ENCODE measurements around the gene SLC35G2.

The SLC35G2 gene

DNA sequence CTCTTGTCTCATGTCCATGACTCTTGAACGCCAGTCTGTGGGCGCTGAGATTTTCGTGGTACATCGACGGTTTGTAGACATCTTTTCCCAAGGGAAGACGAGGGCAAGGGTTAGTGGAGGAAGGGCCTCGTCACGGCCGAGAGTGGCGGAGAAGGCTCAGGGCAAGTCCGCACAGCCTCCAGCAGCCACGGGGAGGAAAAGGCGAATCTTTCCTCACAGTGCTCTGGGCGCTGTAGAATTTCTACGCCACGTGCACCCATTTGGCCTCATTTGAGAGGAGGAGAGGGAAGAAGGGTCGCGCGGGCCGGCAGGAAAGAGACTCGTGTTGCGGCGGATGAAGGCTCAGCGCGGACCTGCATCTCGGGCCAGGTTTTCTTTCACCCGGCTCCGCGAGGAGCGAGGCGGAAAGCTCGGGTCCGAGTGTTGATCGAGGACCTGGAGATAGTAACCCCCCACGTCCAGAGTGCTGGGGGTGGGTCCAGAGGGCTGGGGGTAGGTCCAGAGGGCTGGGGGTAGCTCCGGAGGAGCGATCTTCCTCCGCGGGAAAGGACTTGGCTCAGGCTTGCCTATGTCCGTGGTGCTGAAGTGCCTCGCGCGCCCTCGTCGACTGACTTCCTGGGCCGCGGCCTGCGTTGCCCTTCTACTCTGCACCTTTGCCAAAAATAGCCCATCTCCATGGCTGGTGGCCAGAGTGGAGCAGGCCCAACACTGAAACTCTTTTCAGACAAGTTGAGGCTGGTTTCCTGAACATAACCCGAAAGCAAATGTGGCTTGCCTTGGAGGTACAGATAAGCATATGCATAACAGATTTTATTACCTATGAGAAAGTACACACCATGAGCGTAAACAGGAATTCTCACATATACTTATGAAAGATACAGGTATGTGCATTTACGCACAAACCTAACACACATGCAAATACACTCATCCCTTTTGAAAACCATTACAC is 1.1 kb downstream of the SLC35G2 start:
- in situ Hi-C loops (cut with MboI; ENCODE audit: low pct_unique_long_range_greater_than_20kb, low sequenced_read_pairs, unreplicated experiment) = no loop called here
- TF ChIP-seq, protein P1, sequence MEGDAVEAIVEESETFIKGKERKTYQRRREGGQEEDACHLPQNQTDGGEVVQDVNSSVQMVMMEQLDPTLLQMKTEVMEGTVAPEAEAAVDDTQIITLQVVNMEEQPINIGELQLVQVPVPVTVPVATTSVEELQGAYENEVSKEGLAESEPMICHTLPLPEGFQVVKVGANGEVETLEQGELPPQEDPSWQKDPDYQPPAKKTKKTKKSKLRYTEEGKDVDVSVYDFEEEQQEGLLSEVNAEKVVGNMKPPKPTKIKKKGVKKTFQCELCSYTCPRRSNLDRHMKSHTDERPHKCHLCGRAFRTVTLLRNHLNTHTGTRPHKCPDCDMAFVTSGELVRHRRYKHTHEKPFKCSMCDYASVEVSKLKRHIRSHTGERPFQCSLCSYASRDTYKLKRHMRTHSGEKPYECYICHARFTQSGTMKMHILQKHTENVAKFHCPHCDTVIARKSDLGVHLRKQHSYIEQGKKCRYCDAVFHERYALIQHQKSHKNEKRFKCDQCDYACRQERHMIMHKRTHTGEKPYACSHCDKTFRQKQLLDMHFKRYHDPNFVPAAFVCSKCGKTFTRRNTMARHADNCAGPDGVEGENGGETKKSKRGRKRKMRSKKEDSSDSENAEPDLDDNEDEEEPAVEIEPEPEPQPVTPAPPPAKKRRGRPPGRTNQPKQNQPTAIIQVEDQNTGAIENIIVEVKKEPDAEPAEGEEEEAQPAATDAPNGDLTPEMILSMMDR (IDR thresholded peaks at IDR 0.05; ENCODE audit: extremely low read depth, insufficient read depth, missing control alignments) = no peak
- peak; percentile 51 for DNase-seq (ENCODE audit: low spot score)

DNA sequence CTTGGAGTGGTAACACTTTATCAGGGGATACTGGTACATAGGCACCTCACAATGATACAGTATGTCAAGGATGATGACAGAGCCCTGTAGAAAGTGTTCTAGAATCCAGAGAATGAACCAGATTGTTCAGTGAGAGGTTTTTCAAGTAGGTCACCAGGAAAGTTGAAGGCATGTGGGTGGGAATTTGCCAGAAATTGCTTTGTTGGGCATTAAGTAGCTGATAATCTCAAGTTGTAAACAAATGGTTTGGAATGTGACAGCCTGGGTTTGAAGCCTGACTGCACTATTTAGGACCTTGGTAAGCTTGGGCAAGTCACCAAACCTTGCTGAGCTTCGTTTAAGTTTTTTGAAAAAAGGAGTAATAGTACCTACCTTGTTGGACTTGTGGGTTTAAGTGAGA is 12.5 kb downstream of the SLC35G2 start:
- in situ Hi-C loops (cut with MboI; ENCODE audit: low pct_unique_long_range_greater_than_20kb, low sequenced_read_pairs, unreplicated experiment) = no loop called here
- no peak for DNase-seq (ENCODE audit: low spot score)
- TF ChIP-seq, protein P1 (IDR thresholded peaks at IDR 0.05; ENCODE audit: extremely low read depth, insufficient read depth, missing control alignments) = no peak

DNA sequence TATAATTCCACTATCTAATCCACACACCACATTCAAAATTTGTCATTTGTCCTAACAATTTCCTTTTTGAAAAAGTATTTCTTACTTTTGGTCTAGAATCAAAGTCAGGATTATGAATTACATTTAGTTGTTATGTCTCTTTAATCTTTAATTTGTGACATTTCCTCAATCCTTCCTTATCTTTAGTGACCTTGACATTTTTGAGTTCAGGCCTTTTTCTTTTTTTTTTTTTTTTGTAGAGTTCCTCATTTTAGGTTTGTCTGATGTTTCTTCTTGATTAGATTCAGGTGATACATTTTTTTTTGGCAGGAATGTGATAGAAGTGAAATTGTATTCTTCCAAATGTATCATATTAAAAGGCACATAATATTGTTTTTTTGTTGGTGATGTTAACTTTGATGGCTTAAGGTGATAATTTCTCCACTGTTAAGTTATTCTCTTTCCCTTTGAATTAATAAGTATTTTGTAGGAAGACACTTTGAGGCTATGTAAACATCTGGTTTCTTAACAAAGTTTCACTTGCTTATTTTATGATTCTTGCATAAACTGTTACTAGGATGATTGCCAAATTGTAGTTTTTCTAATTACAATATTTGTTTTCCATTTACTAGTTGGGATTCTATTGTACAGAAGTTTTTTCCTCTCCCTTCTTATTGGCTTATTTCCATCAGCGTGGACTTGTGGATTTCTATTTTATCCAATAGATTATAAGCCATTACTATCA is 16.3 kb downstream of the SLC35G2 start:
- DNase-seq (ENCODE audit: low spot score) = no peak
- in situ Hi-C loops (cut with MboI; ENCODE audit: low pct_unique_long_range_greater_than_20kb, low sequenced_read_pairs, unreplicated experiment) = no loop called here
- TF ChIP-seq, protein P1 (IDR thresholded peaks at IDR 0.05; ENCODE audit: extremely low read depth, insufficient read depth, missing control alignments) = no peak

DNA sequence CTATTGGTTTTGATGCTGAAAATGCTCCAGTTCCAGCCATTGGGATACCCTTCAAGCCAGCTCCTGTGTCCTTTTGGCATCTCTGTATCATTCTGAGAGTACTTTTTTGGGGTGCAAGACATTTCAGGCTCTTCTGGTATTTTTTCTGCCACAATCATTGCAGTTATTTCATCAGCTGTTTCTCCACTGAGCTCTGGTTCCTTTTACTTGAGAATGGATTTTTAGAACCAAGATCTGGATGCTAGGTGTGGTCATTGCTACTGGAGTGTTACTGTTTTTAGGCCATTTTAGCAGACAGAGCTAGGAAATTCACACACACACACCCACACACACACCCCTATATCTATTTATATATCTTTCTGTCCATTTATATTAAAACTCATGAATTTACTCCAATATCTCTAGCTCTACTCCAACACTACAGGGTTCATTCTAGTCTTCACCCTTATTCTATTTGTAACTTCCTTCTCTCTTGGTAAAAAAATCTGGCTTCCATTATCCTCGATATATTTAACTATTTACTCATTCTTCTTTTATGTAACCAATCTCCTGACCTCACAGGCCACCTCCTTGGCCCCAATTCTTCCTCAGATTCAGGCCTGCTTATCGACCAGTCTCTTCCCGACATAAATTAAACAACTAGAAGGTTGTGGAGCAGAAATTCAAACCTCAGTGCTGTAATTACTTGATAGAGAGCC is 17.0 kb downstream of the SLC35G2 start:
- no peak for DNase-seq (ENCODE audit: low spot score)
- TF ChIP-seq, protein P1 (IDR thresholded peaks at IDR 0.05; ENCODE audit: extremely low read depth, insufficient read depth, missing control alignments) = no peak
- in situ Hi-C loops (cut with MboI; ENCODE audit: low pct_unique_long_range_greater_than_20kb, low sequenced_read_pairs, unreplicated experiment) = no loop called here

DNA sequence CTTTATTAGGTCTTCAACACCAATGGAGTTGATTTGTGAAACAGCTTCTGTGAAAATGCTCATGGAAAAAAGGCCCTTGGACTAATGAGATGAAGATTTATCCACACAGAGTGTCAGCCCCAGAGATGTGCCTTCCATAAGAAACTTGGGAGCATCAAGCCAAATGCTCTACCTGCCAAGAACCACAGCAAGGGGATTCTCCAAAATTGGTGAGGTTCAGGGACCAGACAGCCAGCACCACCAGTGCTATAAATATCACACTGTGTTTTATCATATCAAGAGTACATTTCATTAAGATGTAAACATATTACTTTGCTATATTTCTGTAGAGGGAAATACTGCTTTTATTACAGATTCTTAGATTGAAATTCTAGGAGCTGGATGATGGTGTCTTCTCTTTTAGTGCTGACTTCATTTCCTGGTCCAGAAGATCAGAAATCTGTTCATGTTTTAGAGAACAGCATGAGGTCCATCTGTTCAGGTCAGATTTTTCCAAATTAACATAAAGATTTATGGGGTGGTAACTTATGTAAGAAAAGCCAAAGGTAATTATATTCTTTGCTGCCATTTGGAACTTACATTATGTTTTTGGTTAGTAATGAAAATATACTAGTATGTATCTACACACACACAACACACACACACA is 17.7 kb downstream of the SLC35G2 start:
- no peak for DNase-seq (ENCODE audit: low spot score)
- in situ Hi-C loops (cut with MboI; ENCODE audit: low pct_unique_long_range_greater_than_20kb, low sequenced_read_pairs, unreplicated experiment) = no loop called here
- TF ChIP-seq, protein P1 (IDR thresholded peaks at IDR 0.05; ENCODE audit: extremely low read depth, insufficient read depth, missing control alignments) = no peak

Data from GM13977 (cell line).